ENCODE results near the gene HVCN1. TPM values are rescaled to one million over a fixed set of nuclear protein-coding genes. Genes with fewer than 3 reads are reported as not detected.

Gene HVCN1
- total RNA-seq, 1 experiment from 2014 or later = 2.2 TPM

GRCh38 chr12:110686294-110686903 lies 2.5 kb downstream of the HVCN1 start:
- H3K36me3 ChIP-seq (ENCODE audit: low read depth, low read length) = no peaks in the 10 kb centered on the region
- H3K27me3 ChIP-seq (ENCODE audit: low read length) = peaks cover 16% of the 10 kb centered on the region
- intact Hi-C loops (cut with micrococcal nuclease) = no loop called here
- H3K9me3 ChIP-seq (ENCODE audit: low read length) = peaks cover 12% of the 10 kb centered on the region; the same call in 1 of the 2 replicates
- no TSS peak for BruUV-seq (replicated peaks)
- H3K79me2 ChIP-seq (ENCODE audit: low read length) = no peaks in the 10 kb centered on the region
- no peak overlapping the region for H3K4me2 ChIP-seq (ENCODE audit: low read length)
- ChIA-PET CTCF (no interaction called here), POLR2A (ENCODE audit: unreplicated experiment) (interaction anchor here (0.6 kb wide), 1 partner anchor 81 kb away, joined by 5 read pairs; no protein-coding TSS in a partner anchor)
- DNase-seq (no peak), ATAC-seq (no peak)
- no peaks in the 10 kb centered on the region for H3K4me1 ChIP-seq (ENCODE audit: insufficient read depth, low read length)
- H3K9me2 ChIP-seq (replicated peaks; ENCODE audit: low read length) = no peaks in the 10 kb centered on the region
- TF ChIP-seq EZH2 (IDR thresholded peaks at IDR 0.05; ENCODE audit: low read length, unreplicated experiment) = no peak
- TF ChIP-seq CTCF (conservative IDR thresholded peaks at IDR 0.05; ENCODE audit: low read depth, low read length) = no peak
- no peak for TF ChIP-seq EZH2phosphoT487 (IDR thresholded peaks at IDR 0.05; ENCODE audit: borderline replicate concordance, low read length)
- H3K4me3 ChIP-seq (ENCODE audit: low read length) = no peak overlapping the region
- H2AFZ ChIP-seq (ENCODE audit: low read length) = no peak overlapping the region
- no peaks in the 10 kb centered on the region for H4K20me1 ChIP-seq (ENCODE audit: low read length)
- H3F3A ChIP-seq (ENCODE audit: low read length, unreplicated experiment) = no peaks in the 10 kb centered on the region
- no peak overlapping the region for H3K9ac ChIP-seq (ENCODE audit: low read length)
- H3K27ac ChIP-seq (ENCODE audit: low read length) = no peak overlapping the region

- Histone ChIP-seq H3K4me2 (ENCODE audit: low read length) (no peak overlapping the region), H3K9me3 (ENCODE audit: low read length) (peaks cover 12% of the 10 kb centered on the region; the same call in 1 of the 2 replicates), H3K4me1 (ENCODE audit: insufficient read depth, low read length) (no peaks in the 10 kb centered on the region), H4K20me1 (ENCODE audit: low read length) (no peaks in the 10 kb centered on the region), H3K9ac (ENCODE audit: low read length) (no peak overlapping the region), H3K27ac (ENCODE audit: low read length) (no peak overlapping the region), H3K36me3 (ENCODE audit: low read depth, low read length) (no peaks in the 10 kb centered on the region), H3K4me3 (ENCODE audit: low read length) (no peak overlapping the region), H3K9me2 (replicated peaks; ENCODE audit: low read length) (no peaks in the 10 kb centered on the region), H3K79me2 (ENCODE audit: low read length) (no peaks in the 10 kb centered on the region), H3K27me3 (ENCODE audit: low read length) (peaks cover 16% of the 10 kb centered on the region), H2AFZ (ENCODE audit: low read length) (no peak overlapping the region), H3F3A (ENCODE audit: low read length, unreplicated experiment) (no peaks in the 10 kb centered on the region)
- ATAC-seq (peak; percentile 35; the same call in 1 of the 2 replicates), DNase-seq (peak; percentile 23)
- ChIA-PET POLR2A (ENCODE audit: unreplicated experiment) (no interaction called here), CTCF (no interaction called here)
- intact Hi-C loops (cut with micrococcal nuclease) = no loop called here
- TF ChIP-seq EZH2phosphoT487 (IDR thresholded peaks at IDR 0.05; ENCODE audit: borderline replicate concordance, low read length) (no peak), EZH2 (IDR thresholded peaks at IDR 0.05; ENCODE audit: low read length, unreplicated experiment) (no peak)
- no TSS peak for BruUV-seq (replicated peaks)
Observed at GRCh38 chr12:110684312-110684836, 4.5 kb downstream of the HVCN1 start.

GRCh38 chr12:110683888-110684287 lies 5.0 kb downstream of the HVCN1 start:
- no peak for ATAC-seq
- no peak overlapping the region for H3K4me2 ChIP-seq (ENCODE audit: low read length)
- CTCF ChIA-PET = no interaction called here
- no peak for TF ChIP-seq EZH2 (IDR thresholded peaks at IDR 0.05; ENCODE audit: low read length, unreplicated experiment)
- no peak for TF ChIP-seq EZH2phosphoT487 (IDR thresholded peaks at IDR 0.05; ENCODE audit: borderline replicate concordance, low read length)
- H3K9me3 ChIP-seq (ENCODE audit: low read length) = peaks cover 12% of the 10 kb centered on the region; the same call in 1 of the 2 replicates
- H3K4me1 ChIP-seq (ENCODE audit: insufficient read depth, low read length) = no peaks in the 10 kb centered on the region
- H3K79me2 ChIP-seq (ENCODE audit: low read length) = no peaks in the 10 kb centered on the region
- H3K9me2 ChIP-seq (replicated peaks; ENCODE audit: low read length) = no peaks in the 10 kb centered on the region
- no peaks in the 10 kb centered on the region for H3F3A ChIP-seq (ENCODE audit: low read length, unreplicated experiment)
- H4K20me1 ChIP-seq (ENCODE audit: low read length) = no peaks in the 10 kb centered on the region
- no peak overlapping the region for H3K4me3 ChIP-seq (ENCODE audit: low read length)
- no peak overlapping the region for H2AFZ ChIP-seq (ENCODE audit: low read length)
- no peak for DNase-seq
- H3K27me3 ChIP-seq (ENCODE audit: low read length) = peaks cover 16% of the 10 kb centered on the region
- no peaks in the 10 kb centered on the region for H3K36me3 ChIP-seq (ENCODE audit: low read depth, low read length)
- POLR2A ChIA-PET (ENCODE audit: unreplicated experiment) = no interaction called here
- H3K9ac ChIP-seq (ENCODE audit: low read length) = no peak overlapping the region
- intact Hi-C loops (cut with micrococcal nuclease) = no loop called here
- BruUV-seq (replicated peaks) = no TSS peak
- H3K27ac ChIP-seq (ENCODE audit: low read length) = no peak overlapping the region
